ENCODE data around the gene CELSR3. TPM values are rescaled to one million over a fixed set of nuclear protein-coding genes. Genes with fewer than 3 reads are reported as not detected.
A peak's percentile ranks its signal among the peaks of the same experiment; 100 is the strongest.

Gene CELSR3
- total RNA-seq, 1 experiment from 2014 or later, result 23.9 TPM

DNA sequence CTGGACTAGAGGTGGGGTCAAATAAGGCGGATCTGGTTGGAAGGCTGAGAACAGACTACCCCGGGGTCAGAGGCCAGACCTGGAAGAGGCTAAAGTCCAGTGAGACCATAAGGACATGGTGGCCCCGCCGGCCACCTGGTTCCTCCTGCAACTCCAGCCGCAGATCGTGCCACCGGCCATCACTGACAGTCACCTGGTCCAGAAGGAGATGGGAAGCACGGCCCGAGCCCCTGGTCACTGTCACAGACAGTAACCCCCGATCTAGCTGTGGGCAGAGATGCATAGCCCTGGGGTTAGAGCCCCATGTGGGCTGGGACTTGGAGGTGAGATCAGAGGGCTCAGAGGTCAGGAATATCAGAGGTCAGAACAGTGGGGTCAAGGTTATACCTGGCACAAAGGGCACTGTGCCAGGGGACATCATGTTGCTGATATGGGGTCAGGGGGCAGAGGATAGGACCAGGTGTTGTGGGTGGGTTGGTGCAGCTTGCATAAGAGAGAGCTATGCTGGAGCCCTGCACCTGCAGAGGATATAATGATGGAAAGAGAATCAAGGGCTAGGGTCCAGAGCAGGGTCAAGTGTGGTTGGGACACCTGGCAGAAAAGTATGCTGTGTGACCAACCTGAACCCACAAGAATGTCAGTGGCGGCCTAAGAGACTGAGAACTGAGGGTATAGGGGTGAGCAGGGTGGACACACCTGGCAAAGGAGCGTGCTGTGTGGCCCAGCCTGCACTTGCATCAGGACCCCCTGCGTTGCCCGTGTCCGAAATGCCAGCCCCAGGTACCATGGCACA lies 9.6 kb downstream of the CELSR3 start:
- TF ChIP-seq, protein P1, sequence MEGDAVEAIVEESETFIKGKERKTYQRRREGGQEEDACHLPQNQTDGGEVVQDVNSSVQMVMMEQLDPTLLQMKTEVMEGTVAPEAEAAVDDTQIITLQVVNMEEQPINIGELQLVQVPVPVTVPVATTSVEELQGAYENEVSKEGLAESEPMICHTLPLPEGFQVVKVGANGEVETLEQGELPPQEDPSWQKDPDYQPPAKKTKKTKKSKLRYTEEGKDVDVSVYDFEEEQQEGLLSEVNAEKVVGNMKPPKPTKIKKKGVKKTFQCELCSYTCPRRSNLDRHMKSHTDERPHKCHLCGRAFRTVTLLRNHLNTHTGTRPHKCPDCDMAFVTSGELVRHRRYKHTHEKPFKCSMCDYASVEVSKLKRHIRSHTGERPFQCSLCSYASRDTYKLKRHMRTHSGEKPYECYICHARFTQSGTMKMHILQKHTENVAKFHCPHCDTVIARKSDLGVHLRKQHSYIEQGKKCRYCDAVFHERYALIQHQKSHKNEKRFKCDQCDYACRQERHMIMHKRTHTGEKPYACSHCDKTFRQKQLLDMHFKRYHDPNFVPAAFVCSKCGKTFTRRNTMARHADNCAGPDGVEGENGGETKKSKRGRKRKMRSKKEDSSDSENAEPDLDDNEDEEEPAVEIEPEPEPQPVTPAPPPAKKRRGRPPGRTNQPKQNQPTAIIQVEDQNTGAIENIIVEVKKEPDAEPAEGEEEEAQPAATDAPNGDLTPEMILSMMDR (conservative IDR thresholded peaks at IDR 0.05), result no peak
- no peak overlapping the region for H2AFZ ChIP-seq (ENCODE audit: low read length)
- H3K4me3 Mint-ChIP-seq, result no peak overlapping the region; a peak in 1 of 5 replicates
- H3K27me3 Mint-ChIP-seq (ENCODE audit: low read depth), result peaks cover 2% of the 10 kb centered on the region; the same call in 1 of the 2 replicates
- H4K5ac ChIP-seq (ENCODE audit: insufficient read length, low read depth, low read length), result no peak overlapping the region
- H2BK5ac ChIP-seq (ENCODE audit: insufficient read length, low read length), result no peak overlapping the region
- no peak overlapping the region for H3K23ac ChIP-seq (ENCODE audit: insufficient read length, low read depth, low read length)
- no peak for DNase-seq
- H4K20me1 ChIP-seq (ENCODE audit: control insufficient read depth, insufficient read depth, insufficient read length), result peaks cover 2% of the 10 kb centered on the region
- H3K27ac Mint-ChIP-seq, result peak overlapping the region in 2 of 3 experiments; percentile 70 to 78; a peak in 2 of 7 replicates
- H3K23me2 ChIP-seq (ENCODE audit: insufficient read length, low read depth, low read length, poor library complexity, severe bottlenecking), result peaks cover 3% of the 10 kb centered on the region
- no peak overlapping the region for H2BK12ac ChIP-seq (ENCODE audit: insufficient read length, low read depth, low read length)
- H3K14ac ChIP-seq (ENCODE audit: insufficient read depth, low read length), result no peak overlapping the region
- H3K36me3 Mint-ChIP-seq (ENCODE audit: insufficient read depth in 1 of 3, low read depth in 3 of 3), result peaks cover 29 to 52% (median 45%) of the 10 kb centered on the region in 3 experiments; a peak in 6 of 7 replicates
- H3K4me2 ChIP-seq (ENCODE audit: insufficient read depth, insufficient read length, low read length), result no peak overlapping the region
- no peak overlapping the region for H2AK5ac ChIP-seq (ENCODE audit: insufficient read length, low read length)
- no peak overlapping the region for H4K91ac ChIP-seq (ENCODE audit: insufficient read length, low read depth, low read length)
- H3K79me2 ChIP-seq (ENCODE audit: insufficient read depth, low read length), result no peaks in the 10 kb centered on the region
- no peaks in the 10 kb centered on the region for H3K9me3 Mint-ChIP-seq
- no CpG with 5 or more reads among the region's 15 CpGs for WGBS (ENCODE audit: extremely low coverage, insufficient read length, low lambda C conversion rate)
- no peaks in the 10 kb centered on the region for H3K27me3 ChIP-seq (ENCODE audit: insufficient read depth, low read length)
- H3K4ac ChIP-seq (ENCODE audit: low read depth, low read length), result no peak overlapping the region
- no peak overlapping the region for H3K27ac ChIP-seq (ENCODE audit: insufficient read length, low read depth, low read length)
- H3T11ph ChIP-seq (ENCODE audit: low read length), result no peak overlapping the region
- H3K18ac ChIP-seq (ENCODE audit: insufficient read length, low read depth, low read length), result no peak overlapping the region
- no peak overlapping the region for H3K56ac ChIP-seq (ENCODE audit: insufficient read length, low read depth, low read length)
- no peak overlapping the region for H2BK15ac ChIP-seq (ENCODE audit: low read depth, low read length)
- no peaks in the 10 kb centered on the region for H3K9me3 ChIP-seq (ENCODE audit: control insufficient read depth, low read depth, low read length)
- H2BK20ac ChIP-seq (ENCODE audit: low read depth, low read length, poor library complexity, severe bottlenecking), result no peak overlapping the region
- H3K4me1 Mint-ChIP-seq, result peaks cover 4 to 13% of the 10 kb centered on the region in 2 experiments
- H3K79me1 ChIP-seq (ENCODE audit: insufficient read depth, low read depth, low read length, poor library complexity, severe bottlenecking), result no peaks in the 10 kb centered on the region
- no peaks in the 10 kb centered on the region; the same call in 1 of the 2 replicates for H3K4me1 ChIP-seq (ENCODE audit: insufficient read depth, low read length)
- no peak overlapping the region for H3K9ac ChIP-seq (ENCODE audit: extremely low read depth, insufficient read length, low read length)
- no peak overlapping the region for H4K8ac ChIP-seq (replicated peaks; ENCODE audit: insufficient read length, low read depth, low read length)
- H2BK120ac ChIP-seq (ENCODE audit: low read depth, low read length, poor library complexity, severe bottlenecking), result no peak overlapping the region

Data from H9 (cell line).